BJ (cell line): ENCODE measurements around the gene HOXA3. TPM values are rescaled to one million over a fixed set of nuclear protein-coding genes. Genes with fewer than 3 reads are reported as not detected.

Experiments used
- CTCF ChIA-PET: fragments of 350-600 bp; formaldehyde crosslinking; extraction: SDS; loops from one replicate; lab custom pipeline; 2021; ENCODE audit warnings: antibody characterized with exemption, inconsistent platforms; lab: Yijun Ruan, JAX
- POLR2A ChIA-PET: fragments of 300-600 bp; sonication (Branson Sonifier 250); formaldehyde crosslinking; extraction: SDS; loops from one replicate; lab custom pipeline; 2021; ENCODE audit warnings: antibody characterized with exemption; lab: Charles Lee
- DNase-seq: peaks from one replicate; pipeline ENCODE4 v3.0.0-alpha.2; 2011; ENCODE audit warnings: low read depth
- H3K27me3 ChIP-seq: 2 replicates; pipeline ENCODE4 v1.6.0; 2011; ENCODE audit warnings: low read length; ENCODE audit not compliant: control insufficient read depth, insufficient read depth
- H3K36me3 ChIP-seq: 2 replicates; pipeline ENCODE4 v1.5.1; 2011; ENCODE audit warnings: low read length; ENCODE audit not compliant: control insufficient read depth, insufficient read depth
- H3K4me3 ChIP-seq: 2 replicates; pipeline ENCODE4 v1.5.1; 2011; ENCODE audit warnings: low read depth, mild to moderate bottlenecking, control low read depth, low read length
- CTCF ChIP-seq: IDR thresholded peaks from 2 replicates; pipeline ENCODE4 v1.5.1; 2011; ENCODE audit warnings: low read depth, mild to moderate bottlenecking, control low read depth, inconsistent platforms, low read length, moderate library complexity; ENCODE audit not compliant: insufficient read depth
- polyA plus RNA-seq: library from polyadenylated mRNA; depleted of rRNA; stranded (reverse); fragments of >200 nt; gene quantifications from 2 replicates; pipeline ENCODE4 v1.2.3, GENCODE V29; 2011

The HOXA3 gene
- polyA plus RNA-seq, 1 experiment: 0.15 TPM

- no peak for DNase-seq
- H3K36me3 ChIP-seq: no peaks in the 10 kb centered on the region
- no peak overlapping the region for H3K4me3 ChIP-seq
- peaks cover 6% of the 10 kb centered on the region; the same call in 1 of the 2 replicates for H3K27me3 ChIP-seq
- POLR2A ChIA-PET: no interaction called here
- CTCF ChIA-PET: interaction anchor here (1.1 to 2.6 kb wide), 3 partner anchors 10 to 68 kb away, joined by 3 to 8 read pairs (median 4); no protein-coding TSS in a partner anchor
- no peak for TF ChIP-seq CTCF
Observed at GRCh38 chr7:27092819-27093110, 59.6 kb downstream of the HOXA3 start.

- POLR2A ChIA-PET: no interaction called here
Observed at GRCh38 chr7:27091941-27092818, 60.2 kb downstream of the HOXA3 start.

GRCh38 chr7:27091105-27091504 is 61.3 kb downstream of the HOXA3 start:
- no peak overlapping the region for H3K4me3 ChIP-seq
- no peaks in the 10 kb centered on the region for H3K36me3 ChIP-seq
- POLR2A ChIA-PET: interaction anchor here (0.9 kb wide), 1 partner anchor 27 kb away, joined by 4 read pairs; no protein-coding TSS in a partner anchor
- CTCF ChIA-PET: interaction anchor here (1.5 kb wide), 1 partner anchor 8 kb away, joined by 5 read pairs; no protein-coding TSS in a partner anchor
- DNase-seq: no peak
- H3K27me3 ChIP-seq: peaks cover 6% of the 10 kb centered on the region; the same call in 1 of the 2 replicates
- no peak for TF ChIP-seq CTCF

More at GRCh38 chr7:27091941-27092818, 60.2 kb downstream of the HOXA3 start:
- peaks cover 6% of the 10 kb centered on the region; the same call in 1 of the 2 replicates for H3K27me3 ChIP-seq
- no peak for TF ChIP-seq CTCF
- H3K4me3 ChIP-seq: no peak overlapping the region
- no peak for DNase-seq
- CTCF ChIA-PET: interaction anchor here (1.1 to 2.6 kb wide), 4 partner anchors 9 to 69 kb away, joined by 3 to 8 read pairs (median 4); no protein-coding TSS in a partner anchor
- H3K36me3 ChIP-seq: no peaks in the 10 kb centered on the region

GRCh38 chr7:27088002-27088922 is 64.1 kb downstream of the HOXA3 start:
- CTCF ChIA-PET: no interaction called here
- Histone ChIP-seq H3K36me3 (no peaks in the 10 kb centered on the region), H3K4me3 (no peak overlapping the region), H3K27me3 (peaks cover 6% of the 10 kb centered on the region; the same call in 1 of the 2 replicates)
- no peak for TF ChIP-seq CTCF
- POLR2A ChIA-PET: no interaction called here
- no peak for DNase-seq
